Right lobe of liver (tissue), 4 donors: ENCODE measurements around the gene SCRN1.

Experiments used
- CTCF ChIP-seq, 4 donors: fragments of 200-600 bp in 3 of 4; fragments of 450-650 bp in 1 of 4; IDR thresholded peaks; one replicate each; pipeline versions ENCODE4 v1.5.1 to v1.8.0; 2016 to 2022; ENCODE audit warnings: antibody characterized with exemption in 4 of 4, mild to moderate bottlenecking in 2 of 4
- POLR2A ChIP-seq: fragments of 450-650 bp; IDR thresholded peaks from one replicate; pipeline ENCODE4 v1.6.1; 2017; ENCODE audit warnings: antibody characterized with exemption, mild to moderate bottlenecking
- donor health status: DM: no; HTN: no; CAD: no.
- donor health status: DM: no; HTN: no; CAD: no.
- donor health status: DM: no; HTN: yes; CAD: no.

GRCh38 chr7:29980151-29980550 is 9.4 kb downstream of the SCRN1 start:
- no peak for TF ChIP-seq CTCF (IDR thresholded peaks at IDR 0.05)
- no peak for TF ChIP-seq POLR2A
